Astrocyte of the cerebellum (primary cell): ENCODE results near the gene EHMT2.

Experiments
- DNase-seq: peaks from one replicate; pipeline ENCODE4 v3.0.0-alpha.2; 2011; ENCODE audit warnings: low read depth
- H3K4me3 ChIP-seq: 2 replicates; pipeline ENCODE4 v1.5.1; 2011; ENCODE audit warnings: mild to moderate bottlenecking, low read depth, low read length, moderate library complexity
- CTCF ChIP-seq: IDR thresholded peaks from 2 replicates; pipeline ENCODE4 v1.5.1; 2012; ENCODE audit warnings: low read length, low read depth, moderate library complexity, mild to moderate bottlenecking; ENCODE audit errors: missing control alignments
- in situ Hi-C: cut with HindIII; loops from 2 replicates; pipeline ENCODE4 v1.10.0; 2017; ENCODE audit warnings: low sequenced_read_pairs

The EHMT2 gene

GRCh38 chr6:31889331-31889972 is 8.0 kb downstream of the EHMT2 start:
- in situ Hi-C loops, result no loop called here
- no peak for TF ChIP-seq CTCF
- H3K4me3 ChIP-seq, result no peak overlapping the region
- DNase-seq, result no peak

- TF ChIP-seq CTCF, result peak; percentile 78
- H3K4me3 ChIP-seq, result no peak overlapping the region
- no peak for DNase-seq
- in situ Hi-C loops, result no loop called here
Observed at GRCh38 chr6:31888276-31889258, 8.9 kb downstream of the EHMT2 start.

GRCh38 chr6:31887173-31888007 is 10.1 kb downstream of the EHMT2 start:
- no peak for TF ChIP-seq CTCF
- in situ Hi-C loops, result no loop called here
- H3K4me3 ChIP-seq, result no peak overlapping the region
- DNase-seq, result no peak

- TF ChIP-seq CTCF, result no peak
- no peak for DNase-seq
- in situ Hi-C loops, result no loop called here
- no peak overlapping the region for H3K4me3 ChIP-seq
Observed at GRCh38 chr6:31886541-31886991, 10.9 kb downstream of the EHMT2 start.

- in situ Hi-C loops, result no loop called here
- TF ChIP-seq CTCF, result no peak
- H3K4me3 ChIP-seq, result no peak overlapping the region
- DNase-seq, result no peak
Observed at GRCh38 chr6:31884528-31885035, 12.9 kb downstream of the EHMT2 start.

- no peak overlapping the region for H3K4me3 ChIP-seq
- no peak for TF ChIP-seq CTCF
- in situ Hi-C loops, result no loop called here
- DNase-seq, result no peak
Observed at GRCh38 chr6:31883676-31884075, 13.8 kb downstream of the EHMT2 start.
